Neural progenitor cell (in vitro differentiated cells): ENCODE results near the gene GTF3C1. TPM values are rescaled to one million over a fixed set of nuclear protein-coding genes. Genes with fewer than 3 reads are reported as not detected.

Source experiments
- DNase-seq: peaks from one replicate; pipeline ENCODE4 v3.0.0-alpha.2; 2016; ENCODE audit warnings: low spot score
- H2AFZ ChIP-seq: fragments of 200-600 bp; sonication (generic); replicated peaks from 2 replicates; pipeline ENCODE4 v1.6.1; 2016; ENCODE audit warnings: antibody characterized with exemption
- H3F3A ChIP-seq: fragments of 200-600 bp; sonication (generic); 2 replicates; pipeline ENCODE4 v1.6.1; 2016; ENCODE audit warnings: antibody characterized with exemption, low read depth
- H3K27ac ChIP-seq: fragments of 200-600 bp; sonication (generic); 2 replicates; pipeline ENCODE4 v1.5.1; 2016; ENCODE audit warnings: mild to moderate bottlenecking
- H3K27me3 ChIP-seq: fragments of 200-600 bp; sonication (generic); 2 replicates; pipeline ENCODE4 v1.6.1; 2016; ENCODE audit warnings: mild to moderate bottlenecking, moderate library complexity
- H3K36me3 ChIP-seq: fragments of 200-600 bp; sonication (generic); 2 replicates; pipeline ENCODE4 v1.5.1; 2016
- H3K4me1 ChIP-seq: fragments of 200-600 bp; sonication (generic); 2 replicates; pipeline ENCODE4 v1.6.1; 2016; ENCODE audit warnings: mixed run types
- H3K4me2 ChIP-seq: fragments of 200-600 bp; sonication (generic); 2 replicates; pipeline ENCODE4 v1.6.1; 2016
- H3K4me3 ChIP-seq: fragments of 200-600 bp; sonication (generic); 2 replicates; pipeline ENCODE4 v1.5.1; 2016
- H3K79me2 ChIP-seq: fragments of 200-600 bp; sonication (generic); 2 replicates; pipeline ENCODE4 v1.6.1; 2016; ENCODE audit warnings: low read depth
- H3K9ac ChIP-seq: fragments of 200-600 bp; sonication (generic); 2 replicates; pipeline ENCODE4 v1.6.1; 2016
- H3K9me3 ChIP-seq: fragments of 200-600 bp; sonication (generic); 2 replicates; pipeline ENCODE4 v1.5.1; 2016; ENCODE audit warnings: low read depth
- H4K20me1 ChIP-seq: fragments of 200-600 bp; sonication (generic); 2 replicates; pipeline ENCODE4 v1.6.1; 2016; ENCODE audit warnings: low read depth
- H3K27ac Mint-ChIP-seq: 3 replicates; pipeline ENCODE4 v1.8.0; 2021; ENCODE audit warnings: mixed read lengths
- H3K27me3 Mint-ChIP-seq: 2 replicates; pipeline ENCODE4 v1.8.0; 2022; ENCODE audit warnings: low read depth, mild to moderate bottlenecking, inconsistent platforms, moderate library complexity, mixed read lengths; ENCODE audit not compliant: insufficient read depth
- H3K36me3 Mint-ChIP-seq: 3 replicates; pipeline ENCODE4 v1.8.0; 2021; ENCODE audit warnings: mixed read lengths
- H3K4me1 Mint-ChIP-seq: 3 replicates; pipeline ENCODE4 v1.8.0; 2021; ENCODE audit warnings: mixed read lengths
- H3K4me3 Mint-ChIP-seq: 3 replicates; pipeline ENCODE4 v1.8.0; 2021; ENCODE audit warnings: mild to moderate bottlenecking, moderate library complexity, mixed read lengths
- H3K9me3 Mint-ChIP-seq: 3 replicates; pipeline ENCODE4 v1.8.0; 2020; ENCODE audit warnings: mixed read lengths
- CTCF ChIP-seq: fragments of 200-600 bp; sonication (generic); IDR thresholded peaks from 2 replicates; pipeline ENCODE4 v1.5.1; 2017; ENCODE audit warnings: antibody characterized with exemption, mild to moderate bottlenecking
- EZH2 ChIP-seq: fragments of 200-600 bp; sonication (generic); IDR thresholded peaks from 2 replicates; pipeline ENCODE4 v1.6.1; 2017; ENCODE audit warnings: antibody characterized with exemption, mild to moderate bottlenecking, moderate library complexity
- EZH2phosphoT487 ChIP-seq: fragments of 200-600 bp; sonication (generic); IDR thresholded peaks from 2 replicates; pipeline ENCODE4 v1.6.1; 2017; ENCODE audit warnings: antibody characterized with exemption
- total RNA-seq: library from RNA; depleted of rRNA; stranded (reverse); fragments of >200 nt; gene quantifications from 2 replicates; pipeline ENCODE4 v1.2.3, GENCODE V29; 2015; ENCODE audit warnings: low replicate concordance

The GTF3C1 gene
- total RNA-seq, 1 donor from 2014 or later = 60.9 TPM

- TF ChIP-seq EZH2 (no peak), EZH2phosphoT487 (no peak), CTCF (no peak)
- Histone ChIP-seq H3K36me3 (no peaks in the 10 kb centered on the region), H3K4me3 (no peak overlapping the region), H3K4me2 (no peak overlapping the region), H3K79me2 (no peaks in the 10 kb centered on the region), H3K27ac (no peak overlapping the region), H4K20me1 (no peaks in the 10 kb centered on the region), H2AFZ (no peak overlapping the region), H3K9me3 (no peaks in the 10 kb centered on the region), H3K9ac (no peak overlapping the region), H3F3A (no peaks in the 10 kb centered on the region), H3K27me3 (no peaks in the 10 kb centered on the region), H3K4me1 (no peaks in the 10 kb centered on the region)
- H3K9me3 Mint-ChIP-seq = peaks cover 2% of the 10 kb centered on the region
- H3K4me1 Mint-ChIP-seq = no peaks in the 10 kb centered on the region
- H3K27ac Mint-ChIP-seq = no peak overlapping the region
- H3K4me3 Mint-ChIP-seq = no peak overlapping the region
- H3K27me3 Mint-ChIP-seq = peaks cover 3% of the 10 kb centered on the region
- DNase-seq = no peak
- no peaks in the 10 kb centered on the region for H3K36me3 Mint-ChIP-seq
Observed at GRCh38 chr16:27413956-27414355, 135.8 kb downstream of the GTF3C1 start.

GRCh38 chr16:27410761-27411160 is 139.0 kb downstream of the GTF3C1 start:
- H3F3A ChIP-seq = no peaks in the 10 kb centered on the region
- no peak overlapping the region for H2AFZ ChIP-seq
- peaks cover 6% of the 10 kb centered on the region for H3K4me1 Mint-ChIP-seq
- H3K9ac ChIP-seq = no peak overlapping the region
- no peaks in the 10 kb centered on the region for H3K4me1 ChIP-seq
- peaks cover 3% of the 10 kb centered on the region for H3K27me3 Mint-ChIP-seq
- H3K4me3 ChIP-seq = no peak overlapping the region
- no peak overlapping the region for H3K27ac Mint-ChIP-seq
- H3K27ac ChIP-seq = no peak overlapping the region
- H3K79me2 ChIP-seq = no peaks in the 10 kb centered on the region
- no peaks in the 10 kb centered on the region for H3K36me3 ChIP-seq
- no peaks in the 10 kb centered on the region for H3K9me3 ChIP-seq
- H3K36me3 Mint-ChIP-seq = no peaks in the 10 kb centered on the region
- peaks cover 2% of the 10 kb centered on the region for H3K9me3 Mint-ChIP-seq
- TF ChIP-seq CTCF (no peak), EZH2 (no peak), EZH2phosphoT487 (no peak)
- H3K4me2 ChIP-seq = no peak overlapping the region
- no peaks in the 10 kb centered on the region for H4K20me1 ChIP-seq
- H3K27me3 ChIP-seq = no peaks in the 10 kb centered on the region
- H3K4me3 Mint-ChIP-seq = no peak overlapping the region
- DNase-seq = no peak

Other genes with a start within 250 kb of the GTF3C1 start
- 6.6 and 9.6 TPM in 2 replicates for gene IL4R, start 235.9 kb downstream of the GTF3C1 start, total RNA-seq
- gene IL21R, start 147.7 kb downstream of the GTF3C1 start, total RNA-seq = 0.53 TPM in 1 of 2 replicates, not detected in the other
- 10.0 and 20.9 TPM in 2 replicates for gene KATNIP, start 231 bp upstream of the GTF3C1 start, total RNA-seq